IPS-NIHi11 (cell line): ENCODE data around the gene PSMA6.
"Not testable (repeated sequence)": the region's sequence is repeated elsewhere in the genome, so short reads cannot be mapped to it uniquely, and the experiment has no call there.

Experiments
- DNase-seq: peaks from one replicate; pipeline ENCODE4 v3.0.0; 2012; ENCODE audit warnings: mixed read lengths, low spot score

The PSMA6 gene

GRCh38 chr14:35292051-35292769 lies at the start of gene PSMA6:
TSS of gene PSMA6 (plus strand) at chr14:35292382. CDS start at chr14:35292477, 95 bp downstream.
- DNase-seq: peak; percentile 96

DNA sequence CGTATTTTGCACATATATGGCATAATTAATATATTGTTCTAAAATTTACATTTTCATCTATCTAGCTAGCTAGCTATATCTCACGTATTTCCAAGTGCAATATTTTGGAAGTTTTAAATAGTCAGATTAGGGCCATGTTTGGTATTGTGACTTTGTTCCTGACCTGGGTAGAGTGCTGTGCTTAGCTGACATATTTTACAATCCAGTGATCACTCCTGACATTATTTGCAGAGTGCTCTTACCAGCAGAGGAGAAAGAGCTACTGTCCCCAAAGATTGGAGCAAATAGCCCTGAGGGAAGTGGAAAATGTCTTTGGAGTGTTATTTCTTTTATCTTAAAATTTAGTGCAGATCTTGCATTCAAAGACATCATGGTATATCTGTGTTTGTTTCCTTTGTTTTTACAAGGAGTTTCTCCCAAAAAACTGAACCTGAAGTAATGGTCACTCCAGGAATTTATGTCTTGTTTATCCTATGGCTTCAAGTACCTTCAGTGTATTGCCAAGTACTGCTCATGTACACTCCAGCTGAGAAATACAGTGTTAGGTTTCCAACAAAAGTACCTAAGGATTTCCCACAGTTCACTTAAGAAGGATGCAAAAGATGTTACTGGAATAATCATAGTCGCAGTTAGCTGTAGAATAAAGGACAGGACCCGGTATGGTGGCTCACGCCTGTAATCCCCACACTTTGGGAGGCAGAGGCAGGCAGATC lies 49.4 kb upstream of the PSMA6 start:
- no peak for DNase-seq

GRCh38 chr14:35243956-35244355 lies 48.2 kb upstream of the PSMA6 start:
- no peak for DNase-seq

DNA sequence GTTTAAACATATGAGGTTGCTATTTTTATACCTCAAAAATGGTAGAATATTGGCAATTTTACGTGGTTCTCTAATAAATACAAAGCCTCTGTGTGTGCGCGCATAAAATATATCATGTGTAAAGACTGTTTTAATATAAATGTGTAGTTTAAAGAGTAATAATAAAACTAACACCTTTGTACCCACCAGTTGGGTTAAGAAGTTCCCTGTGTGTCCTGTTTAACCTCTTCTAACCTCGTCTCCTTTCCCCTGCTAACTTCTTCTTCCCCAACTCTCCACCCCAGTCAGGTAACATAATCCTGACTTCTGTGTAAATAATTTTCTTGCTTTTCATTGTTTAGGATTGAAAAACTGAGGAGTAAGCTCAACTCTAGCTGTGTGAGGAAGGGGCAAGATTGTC lies 47.6 kb upstream of the PSMA6 start:
- DNase-seq: no peak

- DNase-seq: no peak
Observed at GRCh38 chr14:35245051-35245450, 47.1 kb upstream of the PSMA6 start.

DNA sequence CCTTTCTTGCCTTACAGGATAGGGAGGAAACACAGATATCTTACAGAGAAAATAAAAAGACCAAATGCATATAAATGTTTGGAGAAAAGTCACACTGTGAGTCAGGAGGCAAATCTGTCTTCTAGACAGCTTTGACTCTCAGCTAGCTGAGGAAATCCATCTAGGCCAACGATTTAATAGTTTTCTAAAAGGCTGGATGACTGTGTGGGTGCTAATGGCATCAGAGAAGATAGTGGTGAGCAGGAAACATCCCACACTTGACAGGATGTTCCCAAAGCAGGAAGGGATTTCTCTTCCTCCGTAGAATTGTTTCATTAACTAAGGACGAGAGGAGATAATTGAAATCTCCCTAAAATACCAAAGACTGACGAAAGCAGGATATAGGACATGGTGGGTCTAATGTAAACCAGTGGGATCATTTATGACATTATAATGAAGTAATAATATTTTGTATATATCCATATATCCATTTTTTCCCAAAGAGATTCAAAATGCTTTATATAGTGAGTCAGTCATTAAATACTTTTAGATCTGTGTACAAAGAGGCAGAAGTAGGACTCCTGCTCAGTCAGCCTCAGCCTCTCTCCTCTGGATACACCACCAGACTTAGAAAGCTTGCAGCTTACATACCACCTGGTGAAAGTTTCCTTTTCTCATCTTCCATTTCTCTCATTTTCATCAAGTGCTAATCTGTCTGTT lies 44.3 kb upstream of the PSMA6 start:
- no peak for DNase-seq

DNA sequence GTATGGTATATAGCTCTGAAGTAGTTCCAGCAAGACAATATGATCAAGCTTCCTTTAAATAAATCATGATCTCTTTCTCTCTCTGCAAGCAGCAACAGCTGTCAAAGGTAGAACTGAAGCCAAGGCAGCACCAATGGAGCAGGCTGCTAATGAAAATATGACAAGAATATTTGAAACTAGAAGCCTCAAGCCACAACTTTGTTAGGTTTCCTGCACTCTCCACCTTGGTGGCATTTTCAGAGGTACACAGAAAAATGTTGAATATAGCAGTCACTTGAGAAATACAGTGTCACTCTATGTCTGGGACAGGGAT lies 43.8 kb upstream of the PSMA6 start:
- DNase-seq: no peak

- no peak for DNase-seq
Observed at GRCh38 chr14:35250319-35250718, 41.9 kb upstream of the PSMA6 start.

- no peak for DNase-seq
Observed at GRCh38 chr14:35252451-35252868, 39.7 kb upstream of the PSMA6 start.

DNA sequence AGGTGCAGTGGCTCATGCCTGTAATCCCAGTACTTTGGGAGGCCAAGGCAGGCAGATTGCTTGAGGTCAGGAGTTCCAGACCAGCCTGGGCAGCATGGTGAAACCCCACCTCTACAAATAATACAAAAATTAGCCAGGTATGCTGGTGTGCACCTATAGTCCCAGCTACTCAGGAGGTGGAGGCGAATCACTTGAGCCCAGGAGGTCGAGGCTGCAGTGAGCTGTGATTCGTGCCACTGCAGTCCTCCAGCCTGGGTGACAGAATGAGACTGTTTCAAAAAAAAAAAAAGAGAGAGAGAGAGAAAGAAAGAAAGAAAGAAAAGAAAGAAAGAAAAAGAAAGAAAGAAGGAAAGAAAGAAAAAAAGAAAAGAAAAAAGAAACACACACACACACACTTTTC lies 39.1 kb upstream of the PSMA6 start:
- DNase-seq: not testable (repeated sequence)

- DNase-seq: not testable (repeated sequence)
Observed at GRCh38 chr14:35254034-35254622, 38.1 kb upstream of the PSMA6 start.

DNA sequence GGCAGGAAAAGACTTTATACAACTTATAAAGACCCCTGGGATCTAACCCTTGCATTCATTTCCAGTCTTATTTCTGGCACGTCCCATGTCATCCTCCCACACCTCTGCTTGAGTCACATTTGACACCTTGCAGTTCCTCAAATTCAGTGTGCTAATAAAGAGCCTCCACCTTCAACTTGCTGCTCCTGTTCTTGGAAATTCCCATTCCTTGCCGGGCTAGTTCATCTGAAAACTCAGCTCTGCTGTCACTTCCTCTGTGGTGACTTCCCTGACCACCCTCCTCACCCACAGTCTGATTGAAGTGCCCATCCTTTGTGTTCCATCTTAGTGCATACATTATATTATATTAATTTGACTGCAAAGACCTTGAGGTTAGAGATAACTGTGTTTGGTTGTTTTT lies 37.4 kb upstream of the PSMA6 start:
- DNase-seq: no peak

- DNase-seq: no peak
Observed at GRCh38 chr14:35255711-35256110, 36.5 kb upstream of the PSMA6 start.

GRCh38 chr14:35257809-35258208 lies 34.4 kb upstream of the PSMA6 start:
- DNase-seq: no peak

- no peak for DNase-seq
Observed at GRCh38 chr14:35258420-35258819, 33.8 kb upstream of the PSMA6 start.

- no peak for DNase-seq
Observed at GRCh38 chr14:35261774-35262173, 30.4 kb upstream of the PSMA6 start.

DNA sequence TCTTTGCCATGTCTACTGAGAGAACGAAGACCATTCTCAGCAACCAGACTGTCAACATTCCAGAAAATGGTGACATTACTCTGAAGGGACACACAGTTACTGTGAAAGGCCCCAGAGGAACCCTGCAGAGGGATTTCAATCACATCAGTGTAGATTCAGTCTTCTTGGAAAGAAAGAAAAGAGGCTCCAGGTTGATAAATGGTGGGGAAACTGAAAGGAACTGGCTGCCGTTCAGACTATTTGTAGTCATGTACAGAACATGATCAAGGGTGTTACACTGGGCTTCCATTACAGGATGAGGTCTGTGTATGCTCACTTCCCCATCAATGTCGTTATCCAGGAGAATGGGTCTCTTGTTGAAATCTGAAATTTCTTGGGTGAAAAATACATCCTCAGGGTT lies 29.7 kb upstream of the PSMA6 start:
- no peak for DNase-seq

GRCh38 chr14:35268946-35269345 lies 23.2 kb upstream of the PSMA6 start:
- no peak for DNase-seq

GRCh38 chr14:35274805-35275204 lies 17.4 kb upstream of the PSMA6 start:
- no peak for DNase-seq

DNA sequence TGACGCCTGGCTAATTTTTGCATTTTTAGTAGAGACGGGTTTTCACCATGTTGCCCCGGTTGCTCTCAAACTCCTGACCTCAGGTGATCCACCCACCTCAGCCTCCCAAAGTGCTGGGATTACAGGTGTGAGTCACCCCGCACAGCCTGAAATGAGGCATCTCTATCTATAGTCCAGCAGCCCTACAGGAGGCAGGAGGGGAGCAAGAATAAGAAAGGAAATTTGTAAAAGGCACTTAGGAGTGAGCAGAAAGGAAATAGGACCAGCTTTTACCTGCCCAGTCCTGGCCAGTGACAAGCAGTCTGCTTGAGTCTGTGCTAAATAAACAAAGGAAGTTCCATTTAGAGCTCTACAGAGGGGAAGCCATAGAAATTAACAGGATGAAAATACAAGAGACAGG lies 15.0 kb upstream of the PSMA6 start:
- no peak for DNase-seq

DNA sequence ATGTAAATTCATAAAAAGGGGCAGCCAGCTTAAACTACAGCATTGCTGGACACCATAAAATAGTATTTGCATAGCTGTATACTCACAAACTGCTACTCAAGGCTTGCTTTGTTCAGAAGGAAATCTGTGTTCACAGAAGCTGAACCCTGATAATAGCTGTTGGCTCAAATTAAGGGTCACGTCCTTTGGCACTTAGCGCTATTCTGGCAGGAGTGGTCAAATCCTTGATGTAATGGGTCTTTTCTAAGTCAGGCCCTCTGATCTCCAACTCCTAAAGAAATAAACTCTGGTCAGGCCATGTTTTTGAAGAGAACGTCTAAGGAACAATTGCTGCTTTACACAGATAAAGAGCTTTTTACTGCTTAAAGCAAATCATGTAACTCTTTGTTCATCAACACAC lies 12.8 kb upstream of the PSMA6 start:
- DNase-seq: no peak

DNA sequence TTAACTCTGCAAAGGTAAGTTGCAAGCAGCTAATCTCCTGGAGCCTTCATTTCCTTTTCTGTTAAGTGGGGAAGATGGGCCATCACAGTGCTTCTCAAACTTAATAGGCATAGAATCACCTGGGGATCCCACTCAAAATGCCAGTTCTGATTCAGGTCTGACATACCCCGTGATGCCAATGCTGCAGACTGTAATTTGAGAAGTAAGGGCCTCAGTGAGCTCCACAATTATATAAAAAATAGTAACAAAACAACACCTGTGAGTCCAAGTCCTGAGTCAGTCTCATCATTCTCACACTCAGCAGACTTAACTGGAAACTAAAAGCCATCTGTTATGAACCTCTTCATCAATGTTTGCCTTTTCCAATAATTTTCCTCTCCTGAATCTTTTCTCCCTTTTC lies 10.8 kb upstream of the PSMA6 start:
- no peak for DNase-seq

GRCh38 chr14:35284506-35284905 lies 7.7 kb upstream of the PSMA6 start:
- no peak for DNase-seq
